ENCODE measurements around the gene ROM1. TPM values are rescaled to one million over a fixed set of nuclear protein-coding genes. Genes with fewer than 3 reads are reported as not detected.

The ROM1 gene
- total RNA-seq, 4 donors from 2014 or later: 3.0 to 18.3 (median 10.7) TPM

- H3K4me1 ChIP-seq: peaks cover 0 to 47% (median 22%) of the 10 kb centered on the region in 3 donors
- H3K9me3 ChIP-seq: no peaks in the 10 kb centered on the region
- H3K27ac ChIP-seq: no peak overlapping the region
- H3K36me3 ChIP-seq: peaks cover 0 to 59% of the 10 kb centered on the region in 2 donors
- 50 to 68% methylated on average over 12 to 17 of the region's 18 CpGs for WGBS, 2 donors (ENCODE audit: low coverage in 1 of 2)
- H3K27me3 ChIP-seq: no peaks in the 10 kb centered on the region
- ATAC-seq: no peak
- TF ChIP-seq POLR2AphosphoS5 (IDR thresholded peaks at IDR 0.05): no peak
- TF ChIP-seq EP300 (IDR thresholded peaks at IDR 0.05): no peak
- no peak overlapping the region for H3K4me3 ChIP-seq
Observed at GRCh38 chr11:62588966-62589637, 24.0 kb upstream of the ROM1 start.

- 0 to 1% methylated on average over 8 to 20 of the region's 58 CpGs for WGBS, 2 donors (ENCODE audit: low coverage in 1 of 2)
- H3K27ac ChIP-seq: peak within 1 kb of the TSS; percentile 91 to 97 (median 92)
- TF ChIP-seq POLR2A (IDR thresholded peaks at IDR 0.05): peak; percentile 66 to 77
- TF ChIP-seq EP300 (IDR thresholded peaks at IDR 0.05): no peak
- TF ChIP-seq, protein P1, sequence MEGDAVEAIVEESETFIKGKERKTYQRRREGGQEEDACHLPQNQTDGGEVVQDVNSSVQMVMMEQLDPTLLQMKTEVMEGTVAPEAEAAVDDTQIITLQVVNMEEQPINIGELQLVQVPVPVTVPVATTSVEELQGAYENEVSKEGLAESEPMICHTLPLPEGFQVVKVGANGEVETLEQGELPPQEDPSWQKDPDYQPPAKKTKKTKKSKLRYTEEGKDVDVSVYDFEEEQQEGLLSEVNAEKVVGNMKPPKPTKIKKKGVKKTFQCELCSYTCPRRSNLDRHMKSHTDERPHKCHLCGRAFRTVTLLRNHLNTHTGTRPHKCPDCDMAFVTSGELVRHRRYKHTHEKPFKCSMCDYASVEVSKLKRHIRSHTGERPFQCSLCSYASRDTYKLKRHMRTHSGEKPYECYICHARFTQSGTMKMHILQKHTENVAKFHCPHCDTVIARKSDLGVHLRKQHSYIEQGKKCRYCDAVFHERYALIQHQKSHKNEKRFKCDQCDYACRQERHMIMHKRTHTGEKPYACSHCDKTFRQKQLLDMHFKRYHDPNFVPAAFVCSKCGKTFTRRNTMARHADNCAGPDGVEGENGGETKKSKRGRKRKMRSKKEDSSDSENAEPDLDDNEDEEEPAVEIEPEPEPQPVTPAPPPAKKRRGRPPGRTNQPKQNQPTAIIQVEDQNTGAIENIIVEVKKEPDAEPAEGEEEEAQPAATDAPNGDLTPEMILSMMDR (IDR thresholded peaks at IDR 0.05): no peak
- peak; percentile 97 for TF ChIP-seq POLR2AphosphoS5 (IDR thresholded peaks at IDR 0.05)
- H3K36me3 ChIP-seq: peaks cover 0 to 59% of the 10 kb centered on the region in 2 donors
- no peaks in the 10 kb centered on the region for H3K9me3 ChIP-seq
- H3K4me1 ChIP-seq: peaks cover 0 to 52% (median 22%) of the 10 kb centered on the region in 3 donors
- no peaks in the 10 kb centered on the region for H3K27me3 ChIP-seq
- ATAC-seq: peak; percentile 96
- peak within 1 kb of the TSS; percentile 57 to 85 for H3K4me3 ChIP-seq
Observed at GRCh38 chr11:62591448-62592145, 21.5 kb upstream of the ROM1 start, which contains the start of gene TUT1. TSS of gene TUT1 (minus strand) at chr11:62591523. CDS start at chr11:62591485, 38 bp downstream.

DNA sequence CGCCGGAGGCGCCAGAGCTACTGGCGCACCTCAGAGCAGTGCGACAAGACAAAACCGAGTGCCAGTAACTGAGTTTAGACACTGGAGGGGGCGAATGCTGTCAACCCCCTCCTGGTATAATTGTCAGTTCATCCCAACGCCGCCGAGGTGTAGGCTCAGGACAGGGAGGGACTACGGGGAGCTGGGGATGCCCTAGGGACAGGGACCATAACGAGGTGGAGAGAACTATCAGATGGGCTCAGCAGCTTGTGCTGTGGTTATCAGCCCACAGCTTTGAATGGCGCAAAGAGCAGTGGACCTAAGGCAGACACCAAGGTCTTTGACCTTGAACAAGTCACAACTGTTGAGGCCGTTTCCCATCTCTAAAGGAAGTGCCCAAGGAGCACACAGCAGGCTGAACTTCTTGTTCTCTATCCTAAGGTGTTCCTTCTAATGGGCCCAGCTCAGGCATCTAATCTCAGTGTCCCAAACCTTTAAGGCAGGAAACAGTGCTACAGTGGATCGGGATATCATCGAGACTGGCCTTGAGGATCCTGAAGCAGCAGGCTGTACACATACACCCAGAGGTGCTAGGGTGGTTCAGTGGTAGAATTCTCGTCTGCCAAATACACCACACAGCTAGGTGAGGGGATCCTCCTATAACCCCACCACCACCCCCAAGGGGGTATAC, 20.8 kb upstream of the ROM1 start:
- peak overlapping the region; percentile 82 to 97 (median 92) for H3K27ac ChIP-seq
- H3K9me3 ChIP-seq: no peaks in the 10 kb centered on the region
- H3K36me3 ChIP-seq: peaks cover 0 to 59% of the 10 kb centered on the region in 2 donors
- H3K4me1 ChIP-seq: peaks cover 0 to 52% (median 22%) of the 10 kb centered on the region in 3 donors
- ATAC-seq: no peak
- H3K27me3 ChIP-seq: no peaks in the 10 kb centered on the region
- WGBS, 2 donors (ENCODE audit: low coverage in 1 of 2): 8 to 35% methylated on average over 5 of the region's 17 CpGs
- peak overlapping the region; percentile 39 to 57 for H3K4me3 ChIP-seq
- TF ChIP-seq POLR2AphosphoS5 (IDR thresholded peaks at IDR 0.05) (no peak), POLR2A (IDR thresholded peaks at IDR 0.05) (no peak), EP300 (IDR thresholded peaks at IDR 0.05) (no peak)
- TF ChIP-seq, protein P1 (IDR thresholded peaks at IDR 0.05): no peak

GRCh38 chr11:62592989-62593421, 20.1 kb upstream of the ROM1 start:
- WGBS, 2 donors (ENCODE audit: low coverage in 1 of 2): 60 to 72% methylated on average over 5 to 8 of the region's 8 CpGs
- no peak for ATAC-seq
- Histone ChIP-seq H3K4me1 (peaks cover 0 to 57% (median 22%) of the 10 kb centered on the region in 3 donors), H3K4me3 (no peak overlapping the region), H3K27ac (peak overlapping the region; percentile 82 to 97 (median 92)), H3K27me3 (no peaks in the 10 kb centered on the region), H3K36me3 (peaks cover 0 to 59% of the 10 kb centered on the region in 2 donors), H3K9me3 (no peaks in the 10 kb centered on the region)
- TF ChIP-seq POLR2A (IDR thresholded peaks at IDR 0.05): no peak
- TF ChIP-seq EP300 (IDR thresholded peaks at IDR 0.05): no peak
- TF ChIP-seq, protein P1 (IDR thresholded peaks at IDR 0.05): no peak
- TF ChIP-seq POLR2AphosphoS5 (IDR thresholded peaks at IDR 0.05): no peak

DNA sequence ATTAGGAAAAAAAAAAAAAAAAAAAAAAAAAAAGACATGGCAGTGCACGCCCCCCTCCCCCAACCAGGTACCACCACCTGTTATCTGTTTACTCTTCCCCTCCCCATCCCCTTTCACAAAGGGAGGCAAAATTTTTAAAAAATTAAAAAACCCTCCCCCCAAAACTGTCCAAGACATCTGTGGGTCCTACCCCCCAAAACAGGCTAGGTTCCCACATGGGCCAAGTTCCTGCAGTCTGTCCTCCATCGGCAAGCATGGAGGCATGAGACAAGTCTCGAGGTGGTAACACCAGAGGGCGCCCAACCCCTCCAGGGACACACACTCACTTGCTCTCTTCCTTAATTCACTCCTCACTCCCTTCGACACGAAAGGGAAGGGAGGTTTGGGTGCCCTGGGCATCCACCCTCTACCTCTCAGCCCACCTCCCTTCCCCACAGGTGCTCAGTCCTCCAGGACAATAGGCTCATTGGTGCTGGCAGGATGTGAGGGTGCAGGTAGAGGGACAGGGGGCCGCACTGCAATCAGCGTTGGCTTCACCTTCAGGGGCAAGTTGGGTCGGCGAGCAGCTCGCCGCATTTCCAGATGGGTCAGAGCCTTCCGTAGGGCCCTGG, 19.5 kb upstream of the ROM1 start:
- H3K4me3 ChIP-seq: no peak overlapping the region
- no peak for ATAC-seq
- H3K27ac ChIP-seq: peak overlapping the region in 3 of 4 donors; percentile 58 to 92 (median 91)
- WGBS, 2 donors (ENCODE audit: low coverage in 1 of 2): 44% methylated on average over 3 to 10 of the region's 13 CpGs
- no peaks in the 10 kb centered on the region for H3K27me3 ChIP-seq
- H3K36me3 ChIP-seq: peaks cover 0 to 59% of the 10 kb centered on the region in 2 donors
- H3K9me3 ChIP-seq: no peaks in the 10 kb centered on the region
- peak; percentile 28 for TF ChIP-seq POLR2AphosphoS5 (IDR thresholded peaks at IDR 0.05)
- TF ChIP-seq, protein P1 (IDR thresholded peaks at IDR 0.05): peak in 3 of 4 experiments; percentile 50 to 67 (median 56)
- TF ChIP-seq EP300 (IDR thresholded peaks at IDR 0.05): no peak
- peaks cover 0 to 62% (median 23%) of the 10 kb centered on the region in 3 donors for H3K4me1 ChIP-seq

Data from gastroesophageal sphincter (tissue), 4 donors.